ENCODE data around the gene LILRB4.
"Not testable (repeated sequence)": the region's sequence is repeated elsewhere in the genome, so short reads cannot be mapped to it uniquely, and the experiment has no call there.

The LILRB4 gene

DNA sequence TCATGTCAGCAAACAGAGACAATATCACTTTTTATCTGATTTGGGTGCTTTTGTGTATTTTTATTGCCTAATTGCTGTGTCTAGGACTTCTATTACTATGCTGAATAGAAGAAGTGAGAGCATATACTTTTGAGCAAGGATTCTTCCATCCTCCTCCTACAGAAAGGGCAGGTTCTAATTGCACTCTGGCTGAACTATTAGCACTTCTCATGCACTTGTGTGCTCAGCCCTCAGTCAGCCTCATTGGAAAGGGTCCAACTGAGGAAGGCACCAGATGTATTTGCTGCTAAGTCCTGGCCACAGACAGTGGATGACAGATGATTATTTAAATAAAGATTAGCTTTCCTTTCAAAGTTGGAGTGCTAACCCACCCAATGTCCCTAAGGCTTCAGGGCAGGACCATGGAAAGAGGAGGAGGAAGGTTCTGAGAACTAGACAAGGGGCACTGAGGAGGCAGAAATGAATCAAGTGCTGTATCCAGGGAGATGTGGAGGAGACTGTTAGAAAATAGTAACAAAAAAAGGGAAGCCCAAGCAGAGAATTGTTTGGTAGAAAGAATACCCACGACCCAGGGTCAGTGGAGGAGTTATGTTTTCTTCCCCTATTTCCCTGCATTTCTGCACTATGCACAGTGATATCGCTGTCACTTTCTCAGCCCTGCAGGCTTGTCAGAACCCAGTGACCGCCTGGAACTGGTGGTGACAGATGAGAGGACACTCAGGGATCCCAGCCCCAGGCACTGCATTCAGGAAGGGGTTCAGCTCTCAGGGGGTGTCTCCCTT lies 8.0 kb downstream of the LILRB4 start:
- Histone ChIP-seq H3K9ac (ENCODE audit: low read depth, low read length) (no peak overlapping the region), H3K4me1 (ENCODE audit: control insufficient read depth, insufficient read depth, low read length) (no peaks in the 10 kb centered on the region), H3K9me3 (ENCODE audit: control insufficient read depth, insufficient read depth, low read length) (peaks cover 77% of the 10 kb centered on the region), H3K27me3 (ENCODE audit: control insufficient read depth, insufficient read depth, low read length) (no peaks in the 10 kb centered on the region), H3K27ac (ENCODE audit: low read depth, low read length) (no peak overlapping the region), H3K4me3 (ENCODE audit: low read depth, low read length) (no peak overlapping the region), H3K36me3 (ENCODE audit: control insufficient read depth, insufficient read depth, low read length) (no peaks in the 10 kb centered on the region)

DNA sequence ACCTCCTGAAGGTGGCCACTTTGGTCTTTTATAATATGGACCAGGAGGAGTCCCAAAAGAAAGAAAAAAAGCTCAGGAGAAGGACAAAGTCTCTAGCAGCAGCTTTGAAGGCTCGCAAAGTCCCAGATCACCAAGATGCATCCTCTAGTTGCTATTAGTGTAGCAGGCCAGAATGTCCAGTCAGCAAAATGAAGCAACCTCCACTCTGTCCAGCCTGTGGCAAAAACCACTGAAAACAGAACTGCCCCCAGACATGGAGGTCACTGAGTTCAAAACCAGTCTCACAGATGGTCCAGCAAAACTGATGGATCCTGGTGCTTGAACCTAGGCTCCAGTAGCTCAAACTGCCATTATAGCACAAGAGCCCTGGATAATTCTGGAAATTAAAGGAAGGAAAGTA lies 10.4 kb downstream of the LILRB4 start:
- Histone ChIP-seq H3K4me3 (ENCODE audit: low read depth, low read length) (no peak overlapping the region), H3K9me3 (ENCODE audit: control insufficient read depth, insufficient read depth, low read length) (peaks cover 67% of the 10 kb centered on the region), H3K27me3 (ENCODE audit: control insufficient read depth, insufficient read depth, low read length) (no peaks in the 10 kb centered on the region), H3K9ac (ENCODE audit: low read depth, low read length) (no peak overlapping the region), H3K4me1 (ENCODE audit: control insufficient read depth, insufficient read depth, low read length) (no peaks in the 10 kb centered on the region), H3K36me3 (ENCODE audit: control insufficient read depth, insufficient read depth, low read length) (no peaks in the 10 kb centered on the region), H3K27ac (ENCODE audit: low read depth, low read length) (no peak overlapping the region)

DNA sequence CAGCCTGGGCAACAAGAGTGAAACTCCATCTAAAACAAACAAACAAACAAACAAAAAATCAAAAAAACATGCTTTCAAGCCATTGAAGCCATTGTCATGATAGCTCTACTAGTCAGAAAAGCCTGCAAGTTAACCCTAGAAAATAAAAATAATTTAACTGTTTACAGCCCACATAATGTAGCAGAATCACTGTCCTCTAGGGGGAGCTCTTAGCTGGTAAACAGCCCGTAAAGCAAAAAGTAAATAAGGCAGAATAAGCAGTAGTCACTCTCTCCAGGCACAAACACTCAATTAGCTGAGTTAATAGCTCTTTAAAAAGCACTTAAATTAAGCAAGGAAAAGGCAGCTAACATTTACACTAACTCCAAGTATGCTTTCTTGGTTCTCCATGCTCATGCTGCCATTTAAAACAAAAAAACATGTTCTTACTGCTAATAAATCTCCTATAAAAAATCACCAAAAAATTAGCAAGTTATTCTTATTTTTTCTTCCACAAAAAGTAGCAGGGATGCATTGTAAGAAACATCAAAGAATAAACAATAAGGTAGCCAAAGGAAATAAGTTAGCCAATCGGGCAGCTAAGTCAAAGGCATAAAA lies 11.3 kb downstream of the LILRB4 start:
- Histone ChIP-seq H3K9me3 (ENCODE audit: control insufficient read depth, insufficient read depth, low read length) (peaks cover 62% of the 10 kb centered on the region), H3K4me3 (ENCODE audit: low read depth, low read length) (no peak overlapping the region)

DNA sequence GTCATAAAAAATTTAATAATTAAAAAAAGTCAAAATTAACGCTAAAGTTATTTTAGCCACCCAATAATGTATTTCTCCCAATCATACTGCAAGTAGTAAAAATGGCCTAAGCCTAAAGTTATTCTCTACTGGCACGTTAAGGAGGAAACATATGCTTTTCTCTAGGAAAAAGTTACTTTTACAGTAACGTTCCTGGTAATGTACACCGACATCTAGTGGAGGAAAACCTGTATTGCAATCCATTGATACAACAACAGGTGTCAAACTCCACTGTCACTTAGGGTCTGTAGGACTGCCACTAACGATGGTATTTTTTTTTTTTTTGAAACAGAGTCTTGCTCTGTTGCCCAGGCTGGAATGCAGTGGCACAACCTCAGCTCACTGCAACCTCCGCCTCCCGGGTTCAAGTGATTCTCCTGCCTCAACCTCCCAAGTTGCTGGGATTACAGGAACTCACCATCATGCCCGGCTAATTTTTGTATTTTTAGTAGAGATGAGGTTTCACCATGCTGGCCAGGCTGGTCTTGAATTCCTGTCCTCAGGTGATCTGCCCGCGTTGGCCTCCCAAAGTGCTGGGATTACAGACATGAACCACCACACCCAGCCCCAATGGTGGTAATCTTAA lies 13.5 kb downstream of the LILRB4 start:
- H3K4me3 ChIP-seq (ENCODE audit: low read depth, low read length); H3K27ac ChIP-seq (ENCODE audit: low read depth, low read length); H3K4me1 ChIP-seq (ENCODE audit: control insufficient read depth, insufficient read depth, low read length); H3K9ac ChIP-seq (ENCODE audit: low read depth, low read length); H3K36me3 ChIP-seq (ENCODE audit: control insufficient read depth, insufficient read depth, low read length); H3K27me3 ChIP-seq (ENCODE audit: control insufficient read depth, insufficient read depth, low read length): not testable (repeated sequence)
- peaks cover 53% of the 10 kb centered on the region for H3K9me3 ChIP-seq (ENCODE audit: control insufficient read depth, insufficient read depth, low read length)

More for the DNA sequence above, 11.3 kb downstream of the LILRB4 start:
- Histone ChIP-seq H3K4me1 (ENCODE audit: control insufficient read depth, insufficient read depth, low read length) (no peaks in the 10 kb centered on the region), H3K27me3 (ENCODE audit: control insufficient read depth, insufficient read depth, low read length) (no peaks in the 10 kb centered on the region), H3K36me3 (ENCODE audit: control insufficient read depth, insufficient read depth, low read length) (no peaks in the 10 kb centered on the region), H3K9ac (ENCODE audit: low read depth, low read length) (no peak overlapping the region), H3K27ac (ENCODE audit: low read depth, low read length) (no peak overlapping the region)

DNA sequence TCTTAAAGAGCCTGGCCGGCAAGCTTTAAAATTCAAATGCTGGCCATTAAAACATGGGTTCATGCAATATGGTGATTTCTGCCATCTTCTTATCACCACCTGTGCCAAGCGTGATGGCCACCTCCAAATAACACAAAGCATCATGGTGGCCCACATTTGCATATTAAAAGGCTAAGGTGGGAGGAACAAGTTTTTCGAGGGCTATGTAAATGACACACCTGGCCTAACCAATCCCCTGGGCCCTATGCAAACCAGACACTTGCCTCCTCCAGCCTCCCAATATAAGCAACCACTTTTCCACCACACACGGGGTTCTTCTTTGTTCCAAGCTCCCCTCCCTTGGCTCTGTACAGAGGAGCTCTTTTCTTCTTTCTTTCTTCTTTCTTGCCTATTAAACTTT lies 14.4 kb downstream of the LILRB4 start:
- H3K4me3 ChIP-seq (ENCODE audit: low read depth, low read length), result no peak overlapping the region
- no peaks in the 10 kb centered on the region for H3K36me3 ChIP-seq (ENCODE audit: control insufficient read depth, insufficient read depth, low read length)
- no peaks in the 10 kb centered on the region for H3K27me3 ChIP-seq (ENCODE audit: control insufficient read depth, insufficient read depth, low read length)
- no peaks in the 10 kb centered on the region for H3K4me1 ChIP-seq (ENCODE audit: control insufficient read depth, insufficient read depth, low read length)
- no peak overlapping the region for H3K27ac ChIP-seq (ENCODE audit: low read depth, low read length)
- peaks cover 52% of the 10 kb centered on the region for H3K9me3 ChIP-seq (ENCODE audit: control insufficient read depth, insufficient read depth, low read length)
- no peak overlapping the region for H3K9ac ChIP-seq (ENCODE audit: low read depth, low read length)

DNA sequence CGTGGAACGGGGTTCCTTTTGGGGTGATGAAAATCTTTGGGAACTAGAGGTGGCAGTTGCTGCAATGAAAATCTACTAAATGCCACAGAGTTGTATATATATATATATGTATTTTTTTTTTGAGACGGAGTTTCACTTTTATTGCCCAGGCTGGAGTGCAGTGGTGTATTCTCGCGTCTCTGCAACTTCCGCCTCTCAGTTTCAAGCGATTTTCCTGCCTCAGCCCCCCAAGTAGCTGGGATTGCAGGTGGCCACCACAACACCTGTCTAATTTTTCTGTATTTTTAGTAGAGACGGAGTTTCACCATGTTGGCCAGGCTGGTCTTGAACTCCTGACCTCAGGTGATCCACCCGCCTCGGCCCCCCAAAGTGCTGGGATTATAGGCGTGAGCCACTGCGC lies 18.8 kb downstream of the LILRB4 start:
- not testable (repeated sequence) for H3K9ac ChIP-seq (ENCODE audit: low read depth, low read length); H3K36me3 ChIP-seq (ENCODE audit: control insufficient read depth, insufficient read depth, low read length); H3K27ac ChIP-seq (ENCODE audit: low read depth, low read length); H3K4me3 ChIP-seq (ENCODE audit: low read depth, low read length); H3K27me3 ChIP-seq (ENCODE audit: control insufficient read depth, insufficient read depth, low read length); H3K4me1 ChIP-seq (ENCODE audit: control insufficient read depth, insufficient read depth, low read length)
- H3K9me3 ChIP-seq (ENCODE audit: control insufficient read depth, insufficient read depth, low read length), result peaks cover 73% of the 10 kb centered on the region

DNA sequence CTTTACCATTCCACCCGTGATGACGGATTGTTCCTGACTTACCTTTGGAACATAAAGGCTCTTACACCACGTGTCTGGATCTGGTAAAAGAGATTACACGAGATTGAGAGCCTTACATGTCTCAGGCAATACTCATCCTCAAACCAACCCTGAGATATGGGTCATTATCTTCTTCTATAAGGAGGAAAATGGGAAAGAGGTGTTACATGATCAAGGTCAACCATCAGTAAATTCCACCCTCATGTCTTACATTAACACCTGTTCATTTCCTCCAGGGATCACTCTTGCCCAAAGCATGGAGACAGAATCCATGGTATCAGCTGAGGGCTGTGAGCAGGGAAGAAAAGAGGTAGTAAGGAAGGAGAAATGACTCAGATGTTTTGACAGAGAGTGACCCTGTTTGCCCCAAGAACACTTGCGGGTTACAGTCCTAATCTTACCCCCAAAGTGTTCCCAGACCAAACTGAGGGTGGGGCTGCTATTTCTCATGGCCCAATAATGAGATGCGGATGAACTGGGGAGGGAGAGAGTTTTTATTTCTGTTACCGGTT lies 19.6 kb downstream of the LILRB4 start:
- H3K27me3 ChIP-seq (ENCODE audit: control insufficient read depth, insufficient read depth, low read length), result no peaks in the 10 kb centered on the region
- no peaks in the 10 kb centered on the region for H3K36me3 ChIP-seq (ENCODE audit: control insufficient read depth, insufficient read depth, low read length)
- H3K4me1 ChIP-seq (ENCODE audit: control insufficient read depth, insufficient read depth, low read length), result no peaks in the 10 kb centered on the region
- H3K9me3 ChIP-seq (ENCODE audit: control insufficient read depth, insufficient read depth, low read length), result peaks cover 78% of the 10 kb centered on the region
- no peak overlapping the region for H3K27ac ChIP-seq (ENCODE audit: low read depth, low read length)
- no peak overlapping the region for H3K9ac ChIP-seq (ENCODE audit: low read depth, low read length)
- no peak overlapping the region for H3K4me3 ChIP-seq (ENCODE audit: low read depth, low read length)

DNA sequence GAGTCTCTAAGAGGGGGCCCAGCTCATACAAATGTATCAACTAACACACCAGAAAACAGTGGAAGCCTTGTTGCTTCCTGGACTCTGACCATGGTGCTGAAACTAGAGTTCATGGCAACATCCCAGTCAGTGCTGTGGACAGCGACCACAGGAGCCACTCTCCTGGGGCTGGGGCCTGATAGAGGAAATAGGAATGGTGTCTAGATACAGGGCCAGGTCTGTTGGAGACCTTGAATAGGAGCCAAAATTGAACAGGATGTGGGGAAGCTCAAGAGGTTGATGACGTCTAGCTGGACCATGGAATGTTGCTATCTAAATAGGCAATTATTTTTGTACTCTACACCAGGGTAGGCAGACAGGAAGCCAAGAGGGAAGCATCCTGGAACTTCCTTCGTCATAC lies 21.7 kb downstream of the LILRB4 start:
- Histone ChIP-seq H3K36me3 (ENCODE audit: control insufficient read depth, insufficient read depth, low read length) (no peaks in the 10 kb centered on the region), H3K27ac (ENCODE audit: low read depth, low read length) (no peak overlapping the region), H3K9me3 (ENCODE audit: control insufficient read depth, insufficient read depth, low read length) (peaks cover 84% of the 10 kb centered on the region), H3K4me1 (ENCODE audit: control insufficient read depth, insufficient read depth, low read length) (no peaks in the 10 kb centered on the region), H3K27me3 (ENCODE audit: control insufficient read depth, insufficient read depth, low read length) (no peaks in the 10 kb centered on the region), H3K4me3 (ENCODE audit: low read depth, low read length) (no peak overlapping the region), H3K9ac (ENCODE audit: low read depth, low read length) (no peak overlapping the region)

DNA sequence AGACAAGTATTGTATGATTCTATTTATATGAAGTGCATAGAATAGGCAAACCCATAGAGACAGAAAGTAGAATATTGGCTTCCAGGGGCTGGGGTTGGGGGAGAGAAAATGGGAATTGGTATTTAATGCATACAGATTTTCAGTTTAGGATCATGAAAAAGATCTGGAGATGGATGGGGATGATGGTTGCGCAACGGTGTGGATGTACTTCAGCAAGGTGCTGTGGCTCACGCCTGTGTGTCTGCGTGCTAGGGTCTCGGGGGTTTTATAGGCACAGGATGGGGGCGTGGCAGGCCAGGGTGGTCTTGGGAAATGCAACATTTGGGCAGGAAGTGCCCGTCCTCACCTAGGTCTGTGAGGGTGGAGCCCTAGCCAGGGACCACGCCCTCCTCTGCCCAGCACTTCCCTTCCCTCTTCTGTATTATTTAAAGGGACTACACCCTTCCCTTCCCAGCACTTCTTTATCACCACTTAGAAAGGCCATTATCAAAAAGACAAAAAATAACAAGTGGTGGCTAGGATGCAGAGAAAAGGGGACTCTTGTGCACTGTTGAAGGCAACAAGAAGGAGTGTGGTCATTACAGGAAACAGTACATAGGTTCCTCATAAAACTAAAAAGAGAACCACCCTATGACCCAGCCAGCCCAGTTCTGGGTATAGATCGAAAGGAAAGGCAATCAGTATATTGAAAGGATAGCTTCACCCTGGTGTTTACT lies 29.0 kb downstream of the LILRB4 start:
- Histone ChIP-seq H3K27me3 (ENCODE audit: control insufficient read depth, insufficient read depth, low read length) (no peaks in the 10 kb centered on the region), H3K9me3 (ENCODE audit: control insufficient read depth, insufficient read depth, low read length) (peaks cover 74% of the 10 kb centered on the region)

DNA sequence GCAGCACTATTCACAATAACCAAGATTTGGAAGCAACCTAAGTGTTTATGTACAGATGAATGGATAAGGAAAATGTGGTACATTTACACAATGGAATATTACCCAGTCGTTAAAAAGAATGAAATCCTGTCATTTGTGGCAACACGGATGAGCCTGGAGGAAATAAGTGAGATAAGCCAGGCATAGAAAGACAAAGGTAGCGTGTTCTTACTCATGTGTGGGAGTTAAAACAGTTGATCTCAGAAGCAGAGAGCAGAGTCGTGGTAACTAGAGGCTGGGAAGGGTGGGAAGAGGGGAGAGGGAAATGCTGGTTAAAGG lies 29.5 kb downstream of the LILRB4 start:
- Histone ChIP-seq H3K4me1 (ENCODE audit: control insufficient read depth, insufficient read depth, low read length) (no peaks in the 10 kb centered on the region), H3K27ac (ENCODE audit: low read depth, low read length) (no peak overlapping the region), H3K9me3 (ENCODE audit: control insufficient read depth, insufficient read depth, low read length) (peaks cover 71% of the 10 kb centered on the region), H3K9ac (ENCODE audit: low read depth, low read length) (no peak overlapping the region), H3K27me3 (ENCODE audit: control insufficient read depth, insufficient read depth, low read length) (no peaks in the 10 kb centered on the region), H3K4me3 (ENCODE audit: low read depth, low read length) (no peak overlapping the region), H3K36me3 (ENCODE audit: control insufficient read depth, insufficient read depth, low read length) (no peaks in the 10 kb centered on the region)

More for the DNA sequence above, 29.0 kb downstream of the LILRB4 start:
- Histone ChIP-seq H3K36me3 (ENCODE audit: control insufficient read depth, insufficient read depth, low read length) (no peaks in the 10 kb centered on the region), H3K4me1 (ENCODE audit: control insufficient read depth, insufficient read depth, low read length) (no peaks in the 10 kb centered on the region), H3K4me3 (ENCODE audit: low read depth, low read length) (no peak overlapping the region), H3K9ac (ENCODE audit: low read depth, low read length) (no peak overlapping the region), H3K27ac (ENCODE audit: low read depth, low read length) (no peak overlapping the region)

DNA sequence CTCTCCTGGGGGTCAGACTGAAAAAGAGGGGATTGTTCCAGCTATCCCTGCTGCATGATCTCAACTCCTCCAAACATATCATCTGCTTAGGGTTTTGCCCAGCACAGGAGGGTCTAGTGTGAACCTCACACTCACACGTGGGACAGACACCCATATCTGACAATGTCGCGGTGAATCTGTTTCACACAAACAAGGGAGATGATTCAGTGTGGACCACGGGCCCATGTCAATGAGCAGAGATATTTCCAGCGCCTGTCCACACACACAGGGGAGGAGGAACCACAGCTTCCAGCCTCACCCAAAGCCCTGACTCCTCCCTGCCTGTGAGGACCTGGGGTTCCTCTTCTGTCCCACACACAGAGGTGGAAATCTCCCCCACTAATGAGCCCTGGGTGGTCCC lies 31.9 kb downstream of the LILRB4 start:
- H3K36me3 ChIP-seq (ENCODE audit: control insufficient read depth, insufficient read depth, low read length), result no peaks in the 10 kb centered on the region
- H3K4me1 ChIP-seq (ENCODE audit: control insufficient read depth, insufficient read depth, low read length), result no peaks in the 10 kb centered on the region
- H3K27ac ChIP-seq (ENCODE audit: low read depth, low read length), result no peak overlapping the region
- H3K9me3 ChIP-seq (ENCODE audit: control insufficient read depth, insufficient read depth, low read length), result peaks cover 62% of the 10 kb centered on the region
- H3K4me3 ChIP-seq (ENCODE audit: low read depth, low read length), result no peak overlapping the region
- no peaks in the 10 kb centered on the region for H3K27me3 ChIP-seq (ENCODE audit: control insufficient read depth, insufficient read depth, low read length)
- H3K9ac ChIP-seq (ENCODE audit: low read depth, low read length), result no peak overlapping the region
